ENCODE measurements around the gene GPR62.
A peak's percentile ranks its signal among the peaks of the same experiment; 100 is the strongest.
"Not testable (repeated sequence)": the region's sequence is repeated elsewhere in the genome, so short reads cannot be mapped to it uniquely, and the experiment has no call there.

GPR62 gene

GRCh38 chr3:51987568-51987967 lies 32.4 kb downstream of the GPR62 start:
- no peak for DNase-seq (ENCODE audit: low read depth)
- H3K4me3 ChIP-seq (ENCODE audit: control insufficient read depth, low read depth, low read length) = no peak overlapping the region
- TF ChIP-seq CTCF (IDR thresholded peaks at IDR 0.05; ENCODE audit: control insufficient read depth, insufficient read depth, low read depth, low read length, missing control alignments) = no peak

- H3K4me3 ChIP-seq (ENCODE audit: control insufficient read depth, low read depth, low read length) = no peak overlapping the region
- no peak for DNase-seq (ENCODE audit: low read depth)
- TF ChIP-seq CTCF (IDR thresholded peaks at IDR 0.05; ENCODE audit: control insufficient read depth, insufficient read depth, low read depth, low read length, missing control alignments) = no peak
Observed at GRCh38 chr3:51988286-51989146, 33.3 kb downstream of the GPR62 start.

GRCh38 chr3:51990501-51990971 lies 35.4 kb downstream of the GPR62 start:
- not testable (repeated sequence) for H3K4me3 ChIP-seq (ENCODE audit: control insufficient read depth, low read depth, low read length); DNase-seq (ENCODE audit: low read depth)

- H3K4me3 ChIP-seq (ENCODE audit: control insufficient read depth, low read depth, low read length) = no peak overlapping the region
Observed at GRCh38 chr3:51992017-51992682, 37.0 kb downstream of the GPR62 start.

GRCh38 chr3:51993657-51994056 lies 38.5 kb downstream of the GPR62 start:
- DNase-seq (ENCODE audit: low read depth); H3K4me3 ChIP-seq (ENCODE audit: control insufficient read depth, low read depth, low read length): not testable (repeated sequence)

More at GRCh38 chr3:51992017-51992682, 37.0 kb downstream of the GPR62 start:
- DNase-seq (ENCODE audit: low read depth) = no peak
- no peak for TF ChIP-seq CTCF (IDR thresholded peaks at IDR 0.05; ENCODE audit: control insufficient read depth, insufficient read depth, low read depth, low read length, missing control alignments)

DNA sequence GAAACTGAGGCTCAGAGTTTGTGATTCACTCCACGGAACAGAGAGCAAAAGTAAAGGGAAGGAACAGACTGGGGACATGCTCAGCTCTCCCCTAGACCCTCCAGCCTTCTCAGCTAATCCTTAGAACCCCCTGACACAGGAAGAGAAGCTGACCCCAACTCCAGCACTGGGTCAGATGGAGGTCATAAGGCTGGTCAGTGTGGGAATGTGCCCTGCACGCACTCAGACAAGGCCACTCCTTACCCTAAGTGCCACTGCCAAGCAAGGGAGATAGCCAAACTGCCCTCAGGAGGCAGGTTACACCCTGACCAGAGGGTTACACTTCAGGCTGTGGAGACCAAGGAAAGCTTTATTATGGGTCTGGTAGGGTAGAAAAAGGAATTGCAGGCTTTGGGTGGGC lies 39.3 kb downstream of the GPR62 start:
- TF ChIP-seq CTCF (IDR thresholded peaks at IDR 0.05; ENCODE audit: control insufficient read depth, insufficient read depth, low read depth, low read length, missing control alignments) = no peak
- peak overlapping the region; percentile 90 for H3K4me3 ChIP-seq (ENCODE audit: control insufficient read depth, low read depth, low read length)
- no peak for DNase-seq (ENCODE audit: low read depth)

DNA sequence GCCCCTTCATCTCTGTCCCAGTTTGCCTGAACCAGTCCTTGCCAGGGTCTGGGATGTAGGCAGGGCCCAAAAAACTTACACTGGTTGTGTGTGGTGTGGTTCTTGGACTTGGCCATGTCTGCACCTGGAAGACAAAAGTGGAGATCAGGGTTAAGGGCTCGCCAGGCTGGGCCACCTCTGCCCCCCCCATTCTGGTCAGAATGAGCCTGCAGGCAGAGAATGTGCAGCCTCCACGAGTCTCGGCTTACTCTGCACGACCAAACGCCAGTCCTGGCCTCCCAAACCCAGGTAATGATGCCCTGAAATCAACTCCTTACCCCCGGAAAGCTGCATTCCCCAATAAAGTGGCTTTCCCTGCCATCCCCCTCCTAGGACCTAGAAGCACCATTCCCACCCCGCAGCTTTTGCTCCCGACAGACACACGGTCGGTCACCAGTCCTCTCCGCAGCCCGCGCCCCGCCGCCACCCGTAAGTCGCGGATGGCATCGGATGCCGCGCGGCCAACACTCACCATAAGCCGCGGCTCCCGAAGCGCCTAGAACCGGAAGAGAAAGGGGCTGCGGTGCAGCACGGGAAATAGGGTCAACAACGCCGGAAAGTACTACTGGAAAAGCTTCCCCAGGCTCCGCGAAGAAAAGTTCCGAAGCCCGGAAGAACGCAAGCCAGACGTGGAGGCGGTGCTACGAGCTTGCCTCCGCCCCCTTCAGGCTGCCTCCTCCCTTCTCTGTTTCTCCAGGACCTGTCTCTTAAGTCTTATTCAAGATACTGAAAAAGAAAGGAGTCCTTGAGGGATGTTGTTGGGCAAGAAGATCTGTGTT lies 40.4 kb downstream of the GPR62 start, which contains the start of gene RPL29:
Gene RPL29 (minus strand): TSS at position 550 of the 818 bp plus-strand sequence. CDS start 434 bp downstream, at position 116.
- H3K4me3 ChIP-seq (ENCODE audit: control insufficient read depth, low read depth, low read length) = peak within 1 kb of the TSS; percentile 90
- peak; percentile 9 for TF ChIP-seq CTCF (IDR thresholded peaks at IDR 0.05; ENCODE audit: control insufficient read depth, insufficient read depth, low read depth, low read length, missing control alignments)
- peak; percentile 85 for DNase-seq (ENCODE audit: low read depth)

All from AG09309 (cell line).